ENCODE data around the gene PHRF1. TPM values are rescaled to one million over a fixed set of nuclear protein-coding genes. Genes with fewer than 3 reads are reported as not detected.

The PHRF1 gene
- total and polyA plus RNA-seq, 5 donors from 2014 or later: 3.8 to 43.8 (median 5.5) TPM

DNA sequence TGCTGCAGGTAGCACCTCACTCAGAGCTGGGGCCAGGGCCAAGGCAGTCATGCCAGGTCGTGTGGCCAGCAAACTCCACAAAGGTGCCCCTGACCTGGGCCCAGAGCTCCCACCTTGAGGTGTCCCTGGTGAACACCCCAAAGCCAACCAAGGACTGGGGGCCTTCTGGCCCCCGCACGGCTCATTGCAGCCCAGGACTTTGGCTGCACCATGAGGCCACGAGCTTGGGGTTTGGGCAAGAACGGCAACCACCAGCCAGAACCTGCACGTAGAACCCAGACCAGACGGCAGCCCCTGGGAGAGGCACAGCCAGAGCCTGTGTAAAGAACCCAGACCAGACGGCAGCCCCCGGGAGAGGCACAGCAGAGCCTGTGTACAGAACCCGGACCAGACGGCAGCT lies 31.1 kb upstream of the PHRF1 start:
- H3K27ac ChIP-seq (ENCODE audit: insufficient read depth, low read length, poor library complexity, severe bottlenecking): no peak overlapping the region
- Mint-ChIP-seq H3K27ac (peak overlapping the region in 1 of 3 donors; percentile 92), H3K36me3 (peaks cover 3% of the 10 kb centered on the region), H3K9me3 (no peaks in the 10 kb centered on the region), H3K27me3 (peaks cover 5% of the 10 kb centered on the region), H3K4me3 (no peak overlapping the region), H3K4me1 (no peaks in the 10 kb centered on the region)
- H3K27me3 ChIP-seq (ENCODE audit: control insufficient read depth, insufficient read depth, low read length): no peaks in the 10 kb centered on the region
- no peaks in the 10 kb centered on the region for H3K36me3 ChIP-seq (ENCODE audit: control insufficient read depth, insufficient read depth, low read length)
- ATAC-seq (ENCODE audit: low read depth in 2 of 2) (no peak), DNase-seq (no peak)
- no peak overlapping the region for H3K4me3 ChIP-seq (ENCODE audit: low read depth, low read length)
- no peaks in the 10 kb centered on the region for H3K9me3 ChIP-seq (ENCODE audit: control insufficient read depth in 2 of 2, low read length in 2 of 2)
- no peaks in the 10 kb centered on the region for H3K4me1 ChIP-seq (ENCODE audit: control insufficient read depth, insufficient read depth, low read length, poor library complexity, severe bottlenecking)

DNA sequence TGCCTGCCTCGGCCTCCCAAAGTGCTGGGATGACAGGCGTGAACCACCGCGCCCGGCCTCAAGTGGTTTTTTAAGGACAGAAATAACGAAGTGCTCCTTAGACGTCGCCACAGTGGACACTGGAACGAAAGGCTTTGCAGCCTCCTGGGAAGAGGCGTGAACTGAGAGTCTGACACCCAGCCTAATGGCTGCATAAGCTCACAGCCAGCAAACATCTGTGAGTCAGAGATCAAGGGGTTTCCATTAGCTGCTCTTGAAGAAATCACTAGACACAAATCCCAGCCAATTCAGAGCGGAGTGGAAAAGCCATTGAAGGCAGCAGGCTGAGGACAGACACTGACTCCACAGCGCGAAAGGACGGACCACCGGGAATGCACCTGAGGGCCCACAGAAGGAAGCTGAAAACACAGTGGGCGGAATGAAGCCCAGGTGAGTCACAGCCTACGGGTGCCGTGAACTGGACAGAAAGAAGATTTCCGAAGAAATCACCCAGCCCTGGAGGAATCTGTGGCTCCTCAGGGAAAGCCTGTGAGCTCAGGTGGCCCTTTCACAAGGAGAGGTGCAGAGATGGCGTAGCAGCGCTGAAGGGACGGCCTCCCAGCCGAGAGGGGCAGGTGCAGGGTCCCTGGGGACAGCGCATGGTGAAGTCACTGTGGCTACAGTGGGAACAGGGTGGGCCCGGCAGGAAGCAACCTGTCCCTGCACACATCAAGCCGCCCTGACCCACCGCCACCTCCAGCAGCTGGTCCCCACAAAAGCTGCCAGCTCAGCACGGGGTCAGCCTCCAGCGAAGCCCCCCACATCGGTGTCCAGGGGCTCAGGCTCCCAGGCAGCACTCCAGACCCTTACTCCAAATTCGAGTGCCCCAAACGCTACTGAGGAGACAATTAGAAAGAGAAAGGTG lies 27.3 kb upstream of the PHRF1 start:
- H3K27ac Mint-ChIP-seq: no peak overlapping the region
- H3K4me1 Mint-ChIP-seq: no peaks in the 10 kb centered on the region
- H3K9me3 Mint-ChIP-seq: no peaks in the 10 kb centered on the region
- DNase-seq: no peak
- H3K27me3 Mint-ChIP-seq: peaks cover 5% of the 10 kb centered on the region
- Histone ChIP-seq H3K27me3 (ENCODE audit: control insufficient read depth, insufficient read depth, low read length) (no peaks in the 10 kb centered on the region), H3K36me3 (ENCODE audit: control insufficient read depth, insufficient read depth, low read length) (no peaks in the 10 kb centered on the region), H3K4me3 (ENCODE audit: low read depth, low read length) (no peak overlapping the region), H3K4me1 (ENCODE audit: control insufficient read depth, insufficient read depth, low read length, poor library complexity, severe bottlenecking) (peaks cover under 1% of the 10 kb centered on the region), H3K27ac (ENCODE audit: insufficient read depth, low read length, poor library complexity, severe bottlenecking) (no peak overlapping the region), H3K9me3 (ENCODE audit: control insufficient read depth in 2 of 2, low read length in 2 of 2) (no peaks in the 10 kb centered on the region)
- H3K4me3 Mint-ChIP-seq: peak overlapping the region in 1 of 4 donors; percentile 58
- ATAC-seq (ENCODE audit: low read depth in 2 of 2): no peak
- H3K36me3 Mint-ChIP-seq: no peaks in the 10 kb centered on the region

DNA sequence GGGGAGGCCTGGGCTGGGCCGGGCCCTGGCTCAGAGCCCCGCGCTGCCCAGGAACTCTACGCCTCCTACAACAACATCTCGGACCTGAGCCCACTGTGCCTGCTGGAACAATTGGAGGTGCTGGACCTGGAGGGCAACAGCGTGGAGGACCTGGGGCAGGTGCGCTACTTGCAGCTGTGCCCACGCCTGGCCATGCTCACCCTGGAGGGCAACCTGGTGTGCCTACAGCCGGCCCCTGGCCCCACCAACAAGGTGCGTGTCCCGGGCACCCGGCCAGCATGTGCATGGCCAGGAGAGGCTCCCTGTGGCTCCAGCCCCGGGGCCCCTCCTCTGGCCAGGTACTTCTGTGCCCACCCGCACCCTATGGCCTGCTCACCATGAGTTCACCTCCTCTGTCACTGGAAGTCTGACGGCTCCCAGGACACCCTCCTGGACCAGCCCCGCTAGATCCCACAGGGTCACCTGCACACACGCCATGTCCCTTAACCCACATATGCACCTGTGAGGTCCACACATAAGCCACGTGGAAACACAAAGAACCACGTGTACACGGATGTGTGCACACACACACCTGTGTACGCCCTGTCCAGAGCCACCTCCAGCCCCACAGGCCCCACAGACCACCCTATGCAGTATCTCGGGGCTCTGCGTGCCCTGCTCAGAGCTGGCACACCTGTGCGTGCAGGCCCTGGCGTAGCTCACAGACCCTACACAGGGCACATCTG lies 26.1 kb upstream of the PHRF1 start:
- Histone ChIP-seq H3K9me3 (ENCODE audit: control insufficient read depth in 2 of 2, low read length in 2 of 2) (no peaks in the 10 kb centered on the region), H3K27me3 (ENCODE audit: control insufficient read depth, insufficient read depth, low read length) (no peaks in the 10 kb centered on the region), H3K4me3 (ENCODE audit: low read depth, low read length) (no peak overlapping the region), H3K36me3 (ENCODE audit: control insufficient read depth, insufficient read depth, low read length) (no peaks in the 10 kb centered on the region), H3K4me1 (ENCODE audit: control insufficient read depth, insufficient read depth, low read length, poor library complexity, severe bottlenecking) (peaks cover 10% of the 10 kb centered on the region), H3K27ac (ENCODE audit: insufficient read depth, low read length, poor library complexity, severe bottlenecking) (no peak overlapping the region)
- Mint-ChIP-seq H3K27me3 (peaks cover 5% of the 10 kb centered on the region), H3K9me3 (no peaks in the 10 kb centered on the region), H3K4me1 (no peaks in the 10 kb centered on the region), H3K27ac (no peak overlapping the region), H3K4me3 (no peak overlapping the region), H3K36me3 (no peaks in the 10 kb centered on the region)
- no peak for ATAC-seq (ENCODE audit: low read depth in 2 of 2)
- no peak for DNase-seq

DNA sequence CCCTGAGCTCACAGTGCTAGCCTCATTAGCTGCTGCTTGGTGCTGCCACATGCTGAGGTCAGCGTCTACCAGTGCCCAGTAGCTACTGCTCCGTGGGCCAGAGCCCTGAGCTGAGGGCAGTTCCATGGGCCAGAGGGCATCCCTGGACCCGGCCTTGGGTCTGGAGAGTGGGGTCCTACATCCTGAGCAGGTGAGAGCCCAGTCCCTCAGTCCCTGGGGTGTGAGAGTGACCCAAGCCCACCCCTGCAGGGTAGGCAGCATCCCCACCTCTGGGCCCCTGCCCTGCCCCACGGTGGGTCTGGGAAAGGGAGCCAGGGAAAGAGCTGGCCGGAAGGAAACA lies 25.6 kb upstream of the PHRF1 start:
- Mint-ChIP-seq H3K9me3 (no peaks in the 10 kb centered on the region), H3K4me3 (no peak overlapping the region), H3K36me3 (no peaks in the 10 kb centered on the region), H3K27me3 (peaks cover 5% of the 10 kb centered on the region), H3K4me1 (no peaks in the 10 kb centered on the region), H3K27ac (no peak overlapping the region)
- no peaks in the 10 kb centered on the region for H3K9me3 ChIP-seq (ENCODE audit: control insufficient read depth in 2 of 2, low read length in 2 of 2)
- no peaks in the 10 kb centered on the region for H3K36me3 ChIP-seq (ENCODE audit: control insufficient read depth, insufficient read depth, low read length)
- peaks cover 15% of the 10 kb centered on the region for H3K4me1 ChIP-seq (ENCODE audit: control insufficient read depth, insufficient read depth, low read length, poor library complexity, severe bottlenecking)
- no peak overlapping the region for H3K27ac ChIP-seq (ENCODE audit: insufficient read depth, low read length, poor library complexity, severe bottlenecking)
- H3K4me3 ChIP-seq (ENCODE audit: low read depth, low read length): no peak overlapping the region
- no peak for ATAC-seq (ENCODE audit: low read depth in 2 of 2)
- no peak for DNase-seq
- no peaks in the 10 kb centered on the region for H3K27me3 ChIP-seq (ENCODE audit: control insufficient read depth, insufficient read depth, low read length)

DNA sequence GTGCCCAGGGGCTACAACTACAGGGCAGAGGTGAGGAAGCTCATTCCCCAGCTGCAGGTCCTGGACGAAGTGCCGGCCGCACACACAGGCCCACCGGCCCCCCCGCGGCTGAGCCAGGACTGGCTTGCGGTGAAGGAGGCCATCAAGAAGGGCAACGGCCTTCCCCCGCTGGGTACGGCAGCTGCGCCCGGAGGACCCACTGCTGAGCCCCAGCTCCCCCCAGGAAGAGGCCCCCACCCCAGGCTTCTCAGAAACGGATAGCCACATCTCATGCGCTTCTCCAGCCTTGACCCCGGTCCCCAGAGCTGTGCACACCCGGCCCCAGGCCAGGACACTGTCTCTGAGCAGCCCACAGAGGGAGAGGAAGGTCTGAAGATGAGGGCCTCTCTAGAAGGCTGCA lies 25.1 kb upstream of the PHRF1 start:
- no peak overlapping the region for H3K27ac ChIP-seq (ENCODE audit: insufficient read depth, low read length, poor library complexity, severe bottlenecking)
- Mint-ChIP-seq H3K9me3 (no peaks in the 10 kb centered on the region), H3K4me1 (no peaks in the 10 kb centered on the region), H3K27ac (no peak overlapping the region), H3K4me3 (no peak overlapping the region), H3K36me3 (no peaks in the 10 kb centered on the region), H3K27me3 (peaks cover 5% of the 10 kb centered on the region)
- no peaks in the 10 kb centered on the region for H3K27me3 ChIP-seq (ENCODE audit: control insufficient read depth, insufficient read depth, low read length)
- peaks cover 19% of the 10 kb centered on the region for H3K4me1 ChIP-seq (ENCODE audit: control insufficient read depth, insufficient read depth, low read length, poor library complexity, severe bottlenecking)
- no peaks in the 10 kb centered on the region for H3K9me3 ChIP-seq (ENCODE audit: control insufficient read depth in 2 of 2, low read length in 2 of 2)
- no peak for ATAC-seq (ENCODE audit: low read depth in 2 of 2)
- DNase-seq: no peak
- H3K4me3 ChIP-seq (ENCODE audit: low read depth, low read length): no peak overlapping the region
- no peaks in the 10 kb centered on the region for H3K36me3 ChIP-seq (ENCODE audit: control insufficient read depth, insufficient read depth, low read length)

DNA sequence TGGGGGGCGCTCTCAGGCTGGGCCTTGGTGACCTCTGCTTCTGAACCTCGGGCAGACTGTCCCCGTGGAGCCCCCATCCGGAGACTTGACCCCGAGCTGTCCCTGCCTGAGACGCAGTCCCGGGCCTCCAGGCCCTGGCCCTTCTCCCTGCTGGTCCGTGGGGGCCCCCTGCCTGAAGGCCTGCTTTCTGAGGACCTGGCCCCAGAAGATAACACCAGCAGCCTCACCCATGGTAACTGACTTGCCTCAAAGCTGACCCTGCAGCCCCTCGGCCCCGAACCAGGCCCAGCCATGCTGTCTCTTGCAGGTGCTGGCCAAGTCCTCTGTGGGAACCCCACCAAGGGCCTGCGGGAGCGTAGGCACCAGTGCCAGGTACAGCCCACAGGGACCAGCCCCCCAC lies 24.7 kb upstream of the PHRF1 start:
- no peak overlapping the region for H3K4me3 Mint-ChIP-seq
- H3K4me1 Mint-ChIP-seq: peaks cover 0 to 2% (median 0%) of the 10 kb centered on the region in 4 donors
- H3K4me3 ChIP-seq (ENCODE audit: low read depth, low read length): no peak overlapping the region
- no peaks in the 10 kb centered on the region for H3K9me3 Mint-ChIP-seq
- no peak overlapping the region for H3K27ac ChIP-seq (ENCODE audit: insufficient read depth, low read length, poor library complexity, severe bottlenecking)
- H3K36me3 Mint-ChIP-seq: no peaks in the 10 kb centered on the region
- DNase-seq: no peak
- H3K27me3 Mint-ChIP-seq: peaks cover 5% of the 10 kb centered on the region
- no peaks in the 10 kb centered on the region for H3K9me3 ChIP-seq (ENCODE audit: control insufficient read depth in 2 of 2, low read length in 2 of 2)
- H3K4me1 ChIP-seq (ENCODE audit: control insufficient read depth, insufficient read depth, low read length, poor library complexity, severe bottlenecking): peaks cover 23% of the 10 kb centered on the region
- no peak for ATAC-seq (ENCODE audit: low read depth in 2 of 2)
- no peak overlapping the region for H3K27ac Mint-ChIP-seq
- H3K27me3 ChIP-seq (ENCODE audit: control insufficient read depth, insufficient read depth, low read length): no peaks in the 10 kb centered on the region
- H3K36me3 ChIP-seq (ENCODE audit: control insufficient read depth, insufficient read depth, low read length): no peaks in the 10 kb centered on the region

DNA sequence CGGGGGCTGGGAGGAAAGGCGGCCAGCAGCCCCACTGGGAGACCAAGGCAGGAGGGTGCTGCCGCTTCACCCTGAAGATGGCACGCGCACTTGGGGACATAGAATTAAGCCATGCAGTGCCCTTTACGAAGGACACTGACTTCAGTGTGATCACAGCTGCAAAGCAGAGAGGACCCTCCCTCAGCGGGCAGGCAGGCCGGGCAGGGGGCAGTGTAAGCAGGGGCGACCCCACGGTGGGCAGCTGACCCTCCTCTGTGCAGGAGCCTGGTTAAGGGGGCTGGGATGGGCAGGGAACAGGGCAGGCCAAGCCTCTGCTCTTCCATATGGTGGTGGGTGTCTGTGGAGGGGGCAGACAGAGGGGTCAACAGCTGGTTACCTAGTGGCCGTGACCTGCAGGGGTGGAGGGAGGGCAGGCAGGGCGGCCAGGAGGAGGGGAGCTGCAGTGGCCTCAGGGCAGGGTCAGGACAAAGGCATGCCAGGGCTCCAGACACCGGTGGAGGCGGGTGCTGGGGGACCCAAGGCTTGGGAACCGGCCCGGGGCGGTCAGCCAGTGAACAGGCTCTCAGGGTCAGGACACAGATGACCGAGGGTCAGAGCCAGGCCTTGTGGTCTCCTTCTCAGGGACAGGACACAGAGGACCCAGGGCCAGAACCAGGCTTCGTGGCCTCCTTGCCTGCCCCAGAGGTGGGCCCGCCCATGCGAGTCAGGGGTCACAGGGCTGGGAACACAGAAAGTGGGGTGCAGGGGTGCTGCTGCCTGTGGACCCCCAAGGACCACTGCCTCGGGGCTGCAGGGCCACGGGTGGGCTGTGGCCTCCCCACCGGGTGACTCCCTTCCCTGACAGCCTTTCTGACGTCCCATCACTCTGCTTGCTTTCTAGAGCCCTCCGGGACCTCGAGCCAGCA lies 22.9 kb upstream of the PHRF1 start:
- ATAC-seq (ENCODE audit: low read depth in 2 of 2) (no peak), DNase-seq (no peak)
- Mint-ChIP-seq H3K9me3 (no peaks in the 10 kb centered on the region), H3K4me3 (peak overlapping the region in 2 of 4 donors; percentile 66 to 69), H3K27me3 (peaks cover 9% of the 10 kb centered on the region), H3K27ac (no peak overlapping the region), H3K4me1 (peaks cover 0 to 4% (median 1%) of the 10 kb centered on the region in 4 donors), H3K36me3 (no peaks in the 10 kb centered on the region)
- no peaks in the 10 kb centered on the region for H3K27me3 ChIP-seq (ENCODE audit: control insufficient read depth, insufficient read depth, low read length)
- peaks cover 23% of the 10 kb centered on the region for H3K4me1 ChIP-seq (ENCODE audit: control insufficient read depth, insufficient read depth, low read length, poor library complexity, severe bottlenecking)
- no peaks in the 10 kb centered on the region for H3K9me3 ChIP-seq (ENCODE audit: control insufficient read depth in 2 of 2, low read length in 2 of 2)
- no peak overlapping the region for H3K27ac ChIP-seq (ENCODE audit: insufficient read depth, low read length, poor library complexity, severe bottlenecking)
- no peaks in the 10 kb centered on the region for H3K36me3 ChIP-seq (ENCODE audit: control insufficient read depth, insufficient read depth, low read length)
- H3K4me3 ChIP-seq (ENCODE audit: low read depth, low read length): no peak overlapping the region

Measured in CD4-positive, CD25-positive, alpha-beta regulatory T cell (primary cell).